NCI-H128 (cell line): ENCODE data around the gene MCIDAS.
A peak's percentile ranks its signal among the peaks of the same experiment; 100 is the strongest.

Experiments used
- DNase-seq: peaks from one replicate; lab custom pipeline; 2025; ENCODE audit not compliant: unreplicated experiment; lab: John Stamatoyannopoulos, UW

Gene MCIDAS

DNA sequence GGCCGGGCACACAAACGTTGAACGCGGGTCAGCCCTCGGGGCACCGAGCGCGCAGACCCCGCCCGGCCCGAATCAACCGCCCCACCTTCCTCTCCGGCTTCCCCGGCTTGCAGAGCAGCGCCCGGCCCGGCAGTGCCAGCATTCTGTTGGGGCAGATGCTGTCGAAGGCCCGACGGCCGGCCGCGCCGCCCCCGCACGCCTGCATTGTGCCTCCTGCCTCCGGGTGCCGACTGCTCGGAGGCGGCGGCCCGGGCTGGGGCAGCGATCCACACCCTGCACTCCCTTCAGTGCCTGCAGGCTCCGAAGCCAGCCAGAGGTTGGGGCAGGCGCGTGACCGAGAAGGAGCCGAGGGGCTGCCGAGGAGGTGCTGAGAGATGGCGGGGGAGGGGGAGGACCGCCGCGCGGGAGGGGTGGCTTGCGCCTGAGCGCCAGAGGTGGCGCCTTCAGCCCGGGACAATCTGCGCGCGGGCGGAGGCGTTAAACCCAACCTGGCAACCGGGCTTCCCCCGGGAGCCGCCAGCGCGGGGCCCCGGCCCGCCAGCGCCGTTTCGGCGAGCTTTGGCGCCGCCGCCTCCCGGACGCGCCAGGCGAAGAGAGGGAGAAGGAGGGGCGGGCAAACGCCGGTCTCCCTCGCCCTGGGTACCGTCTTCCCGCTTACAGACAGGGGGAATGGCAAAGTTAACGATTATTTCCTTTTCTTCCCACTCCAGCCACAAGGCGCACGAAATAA is at the start of gene MCIDAS:
MCIDAS (minus strand) TSS at position 382 of the 730 bp plus-strand sequence; CDS start at position 205, 177 bp downstream.
- no peak for DNase-seq

DNA sequence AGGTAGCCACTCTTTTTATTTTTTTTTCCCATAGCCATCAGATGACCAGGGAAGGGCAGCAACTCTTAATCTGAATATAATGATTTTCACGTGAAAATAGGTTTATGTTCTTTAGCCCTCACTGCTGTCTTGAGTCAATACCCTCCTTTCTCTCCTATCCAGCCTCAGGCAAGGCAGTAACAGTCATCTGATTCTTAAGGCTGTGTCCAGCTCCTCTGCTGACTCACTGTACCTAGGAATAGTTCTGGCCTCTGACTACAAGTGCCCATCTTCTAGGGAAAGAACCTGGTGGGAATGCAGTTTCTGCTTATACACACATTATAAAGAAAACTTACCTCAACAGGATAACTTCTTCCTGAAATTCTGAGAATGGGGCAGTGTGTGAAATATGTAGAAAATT is 49.7 kb upstream of the MCIDAS start:
- DNase-seq: no peak

DNA sequence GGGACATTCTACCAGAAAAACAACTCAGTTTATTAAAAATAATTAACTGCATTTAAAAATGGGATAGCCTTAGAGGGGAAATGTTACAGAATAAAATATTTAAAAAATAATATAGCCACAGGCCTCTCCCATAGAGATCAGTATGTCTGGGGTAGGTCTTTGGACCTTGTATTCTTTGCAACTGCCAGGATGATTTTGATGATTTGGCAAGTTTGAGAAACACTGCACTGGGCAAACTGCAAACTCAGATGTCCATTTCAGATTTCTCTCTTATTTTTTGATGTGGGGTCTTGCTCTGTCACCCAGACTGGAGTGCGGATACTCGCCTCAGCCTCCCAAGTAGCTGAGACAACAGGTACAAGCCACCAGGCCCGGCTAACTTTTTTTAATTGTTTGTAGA is 31.2 kb upstream of the MCIDAS start:
- no peak for DNase-seq

GRCh38 chr5:55254802-55255201 is 27.7 kb upstream of the MCIDAS start:
- DNase-seq: no peak

DNA sequence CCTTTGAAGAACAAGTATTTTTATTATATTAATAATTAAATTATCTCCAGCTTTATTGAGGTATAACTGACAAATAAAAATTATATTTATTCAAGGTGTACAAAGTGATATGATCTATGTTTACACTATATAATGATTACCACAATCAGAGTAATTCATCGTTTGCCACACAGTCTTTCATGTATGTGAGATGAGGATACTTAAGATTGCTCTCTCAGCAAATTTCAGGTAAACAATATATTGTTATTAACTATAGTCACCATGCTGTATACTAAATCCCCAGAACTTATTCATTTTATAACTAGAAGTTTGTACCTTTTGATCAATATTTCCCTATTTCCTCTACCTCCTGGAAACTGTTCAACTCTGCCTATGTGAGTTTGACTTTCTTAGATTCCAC is 22.9 kb upstream of the MCIDAS start:
- no peak for DNase-seq

DNA sequence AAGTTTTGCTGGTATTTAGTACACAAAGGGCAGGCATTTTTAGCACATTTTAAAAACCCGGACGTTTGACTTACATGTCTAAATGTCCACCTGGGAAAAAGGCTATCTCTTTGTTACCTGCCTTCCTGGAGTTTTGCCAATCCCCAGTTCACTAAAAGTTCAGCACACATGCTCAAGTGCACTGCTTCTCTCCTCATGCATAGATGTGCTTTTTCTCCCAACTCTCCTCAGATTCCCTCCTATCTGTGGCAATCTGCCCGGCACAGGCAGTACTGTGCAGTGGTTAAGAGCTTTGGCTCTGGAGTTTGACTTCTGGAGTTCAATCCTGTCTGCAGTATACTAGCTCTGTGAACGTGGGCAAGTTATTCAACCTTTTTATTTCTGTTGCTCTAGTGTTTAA is 14.6 kb upstream of the MCIDAS start:
- no peak for DNase-seq

DNA sequence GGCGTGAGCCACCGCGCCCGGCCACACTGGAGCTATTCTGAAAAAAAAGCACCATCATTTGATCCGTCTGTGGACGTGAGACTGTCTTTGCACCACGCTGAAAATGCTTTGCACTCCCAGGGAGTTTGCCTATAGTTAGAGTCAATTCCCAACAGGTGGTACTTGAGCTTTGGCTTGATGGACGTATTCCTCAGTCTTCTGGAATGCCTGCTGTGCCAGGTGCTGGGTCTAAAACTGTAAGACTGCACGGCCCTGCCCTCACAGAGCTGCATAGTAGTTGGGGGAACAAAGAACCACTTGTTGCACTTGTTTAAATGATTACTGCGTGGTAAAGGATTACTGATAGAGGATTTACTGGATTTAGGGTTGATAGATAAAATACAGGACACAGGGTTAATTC is 9.7 kb upstream of the MCIDAS start:
- no peak for DNase-seq

DNA sequence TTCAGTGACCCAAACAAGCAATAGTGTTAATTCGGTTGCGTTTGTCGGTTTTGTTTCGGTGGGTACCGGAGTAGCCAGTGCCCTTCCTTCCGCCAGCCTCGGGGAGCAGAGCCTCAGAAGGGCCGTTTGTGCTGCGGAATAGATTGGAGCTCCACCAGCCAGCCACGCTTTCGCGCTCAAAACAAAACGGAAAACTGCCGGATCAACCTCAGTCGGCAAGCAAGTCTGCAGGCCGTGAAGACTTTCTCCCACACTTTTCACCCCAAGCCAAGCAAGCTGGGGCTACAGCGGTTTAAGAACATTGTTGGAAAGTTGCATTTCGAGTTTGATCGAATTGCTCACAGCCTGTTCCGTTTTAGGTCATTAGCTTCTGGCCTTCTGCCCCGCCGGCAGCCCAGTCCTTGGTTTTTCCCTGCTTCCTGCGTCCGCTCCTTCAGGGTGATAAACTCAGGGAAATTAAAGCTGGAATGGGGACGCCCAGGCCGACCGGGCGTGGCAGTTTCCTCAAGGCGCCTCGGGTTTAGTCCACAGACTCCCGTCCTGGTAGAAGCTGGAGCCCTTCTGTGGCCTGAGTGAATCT is 7.1 kb upstream of the MCIDAS start:
- DNase-seq: no peak

DNA sequence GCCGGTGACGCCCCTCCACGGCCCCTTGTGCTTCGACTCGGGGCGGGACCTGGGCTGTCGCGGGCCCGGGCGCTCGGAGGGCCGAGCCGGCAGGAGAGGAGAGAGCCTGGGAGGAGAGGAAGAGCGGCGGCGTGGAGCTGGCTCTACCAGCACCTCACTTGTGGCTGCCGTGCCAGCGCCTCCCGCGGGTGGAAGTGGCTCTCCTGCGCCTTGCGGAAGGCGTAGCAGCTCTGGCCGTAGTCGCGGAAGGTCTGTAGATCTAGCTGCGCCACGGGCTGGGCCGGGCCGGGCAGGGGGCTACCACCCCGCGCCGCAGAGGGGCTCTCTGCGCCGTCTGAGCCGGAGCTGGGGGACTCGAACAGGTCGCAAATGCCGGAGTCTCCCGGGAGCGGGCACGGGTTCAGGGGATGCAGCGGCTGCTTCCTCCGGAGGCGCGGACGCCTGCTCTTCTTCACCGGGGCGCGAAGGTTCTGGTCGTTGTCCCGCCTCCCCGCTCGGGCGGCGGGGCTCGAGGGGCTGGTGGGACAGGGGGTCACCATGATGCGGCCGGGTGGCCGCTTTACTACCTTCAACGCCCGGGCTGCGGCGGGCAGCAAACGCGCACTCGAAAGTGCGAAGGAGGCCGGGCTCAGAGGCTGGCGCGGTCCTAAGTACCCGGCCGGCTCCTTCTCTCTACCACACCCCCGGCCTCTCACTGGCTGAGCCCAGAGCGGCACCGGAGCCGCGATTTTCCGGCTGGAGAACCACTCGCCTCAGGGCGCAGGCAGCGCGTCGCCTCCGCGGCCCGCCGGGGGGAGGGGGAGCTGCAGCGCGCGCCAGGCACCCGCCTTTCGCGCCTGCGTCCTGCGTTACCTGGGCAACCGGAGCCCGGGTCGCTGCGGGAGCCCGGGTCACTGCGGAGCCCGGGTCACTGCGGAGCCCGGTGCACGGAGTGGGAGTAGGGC is 6.1 kb upstream of the MCIDAS start, which contains the start of gene CCNO:
CCNO (minus strand) TSS at position 624 of the 944 bp plus-strand sequence; CDS start at position 539, 85 bp downstream.
- peak; percentile 60 for DNase-seq

- no peak for DNase-seq
Measured at GRCh38 chr5:55232271-55232984, 5.3 kb upstream of the MCIDAS start.

DNA sequence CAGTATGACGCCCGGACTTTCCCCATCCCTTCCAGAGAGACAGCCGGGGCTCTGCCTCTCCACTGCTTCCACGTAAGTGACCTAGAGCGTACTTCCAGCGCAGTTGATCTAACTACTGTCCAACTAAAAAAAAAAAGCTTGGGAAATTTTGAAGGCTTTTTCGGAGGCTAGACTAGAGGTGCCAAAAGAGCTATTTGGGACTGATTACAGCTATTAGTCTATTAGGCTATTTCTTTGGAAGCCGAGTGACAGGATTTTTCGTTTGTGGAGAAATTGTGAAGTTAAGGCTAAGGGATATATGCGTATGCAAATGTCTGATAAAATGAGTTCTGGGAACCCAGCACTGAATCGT is 4.8 kb upstream of the MCIDAS start:
- no peak for DNase-seq

- DNase-seq: no peak
Measured at GRCh38 chr5:55231029-55231918, 4.2 kb upstream of the MCIDAS start.

GRCh38 chr5:55230086-55230629 is 3.0 kb upstream of the MCIDAS start:
- no peak for DNase-seq

- no peak for DNase-seq
Measured at GRCh38 chr5:55227664-55228430, 732 bp upstream of the MCIDAS start.

- peak; percentile 24 for DNase-seq
Measured at GRCh38 chr5:55226027-55226933, 835 bp downstream of the MCIDAS start.

DNA sequence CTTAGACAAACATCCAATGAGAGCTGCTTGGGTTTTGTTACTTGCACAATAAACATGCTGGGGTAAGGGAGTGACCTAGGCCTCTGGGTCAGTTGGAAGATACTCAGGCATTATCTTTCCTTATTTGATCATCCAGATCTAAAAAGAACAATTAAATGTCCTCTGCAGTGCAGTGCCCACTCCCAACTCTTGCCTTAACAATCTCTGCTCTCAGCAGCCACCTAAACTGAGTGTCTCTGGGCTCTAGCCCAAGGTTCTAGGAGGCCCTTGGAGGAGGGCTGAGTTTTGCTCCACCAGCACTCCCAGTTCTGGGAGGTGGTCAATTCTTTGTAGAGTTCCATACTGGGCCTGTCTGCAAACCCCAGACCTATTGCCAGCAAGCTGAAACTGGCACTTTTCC is 1.8 kb downstream of the MCIDAS start:
- DNase-seq: no peak

- no peak for DNase-seq
Measured at GRCh38 chr5:55223812-55224240, 3.3 kb downstream of the MCIDAS start.
